MCF 10A (cell line): ENCODE measurements around the gene PKD2. TPM values are rescaled to one million over a fixed set of nuclear protein-coding genes. Genes with fewer than 3 reads are reported as not detected.

Experiments used
- BruUV-seq: library from RNA; stranded (reverse); fragments of 400-500 nt; replicated peaks from 2 replicates; lab custom pipeline; 2021; lab: Mats Ljungman, UMichigan
- CTCF ChIA-PET: fragments of 300-600 bp; sonication (Branson Sonifier 250); formaldehyde crosslinking; extraction: SDS; loops from one replicate; lab custom pipeline; 2021; ENCODE audit warnings: antibody characterized with exemption, inconsistent platforms; lab: Yijun Ruan, JAX
- POLR2A ChIA-PET: fragments of 300-600, 350-650 bp; sonication (Branson Sonifier 250); formaldehyde crosslinking; extraction: SDS; loops from one replicate; lab custom pipeline; 2020; ENCODE audit warnings: antibody characterized with exemption, inconsistent platforms; lab: Yijun Ruan, JAX
- DNase-seq: peaks from one replicate; pipeline ENCODE4 v3.0.0-alpha.2; 2018; ENCODE audit not compliant: unreplicated experiment
- H3K27ac Mint-ChIP-seq: one replicate; pipeline ENCODE4 v1.8.0; 2022; ENCODE audit warnings: mild to moderate bottlenecking, low read depth, mixed read lengths; ENCODE audit not compliant: unreplicated experiment
- H3K27me3 Mint-ChIP-seq: one replicate; pipeline ENCODE4 v1.8.0; 2022; ENCODE audit warnings: mixed read lengths; ENCODE audit not compliant: insufficient read depth, unreplicated experiment
- H3K36me3 Mint-ChIP-seq: one replicate; pipeline ENCODE4 v1.8.0; 2022; ENCODE audit warnings: mild to moderate bottlenecking, moderate library complexity, mixed read lengths; ENCODE audit not compliant: insufficient read depth, unreplicated experiment
- H3K4me1 Mint-ChIP-seq: one replicate; pipeline ENCODE4 v1.8.0; 2022; ENCODE audit warnings: mixed read lengths; ENCODE audit not compliant: insufficient read depth, unreplicated experiment
- H3K4me3 Mint-ChIP-seq: one replicate; pipeline ENCODE4 v1.8.0; 2022; ENCODE audit warnings: mild to moderate bottlenecking, moderate library complexity, mixed read lengths; ENCODE audit not compliant: unreplicated experiment
- H3K9me3 Mint-ChIP-seq: one replicate; pipeline ENCODE4 v1.8.0; 2022; ENCODE audit warnings: mixed read lengths; ENCODE audit not compliant: unreplicated experiment
- intact Hi-C: fragments of 100-400 bp; cut with micrococcal nuclease; formaldehyde crosslinking; loops from 2 replicates; pipeline ENCODE4 v1.14.1; 2022
- total RNA-seq: library from RNA; stranded (reverse); gene quantifications from 2 replicates; pipeline ENCODE4 v1.2.3, GENCODE V29; 2022
- TF ChIP-seq, protein P1 (sequence below): fragments of 200-600 bp; IDR thresholded peaks from one replicate; pipeline ENCODE4 v1.8.0; 2022; ENCODE audit warnings: antibody characterized with exemption, mild to moderate bottlenecking; ENCODE audit not compliant: unreplicated experiment

The PKD2 gene
- total RNA-seq, 1 experiment from 2014 or later, result 29.5 TPM

GRCh38 chr4:87985097-87985886 is 22.1 kb upstream of the PKD2 start:
- Mint-ChIP-seq H3K27ac (no peak overlapping the region), H3K4me1 (peaks cover 5% of the 10 kb centered on the region), H3K36me3 (no peaks in the 10 kb centered on the region), H3K27me3 (no peaks in the 10 kb centered on the region), H3K4me3 (no peak overlapping the region), H3K9me3 (no peaks in the 10 kb centered on the region)
- intact Hi-C loops, result loop anchor here (1.0 to 2.0 kb wide), 2 partner anchors 132 to 228 kb away; no protein-coding TSS in a partner anchor
- TF ChIP-seq, protein P1, sequence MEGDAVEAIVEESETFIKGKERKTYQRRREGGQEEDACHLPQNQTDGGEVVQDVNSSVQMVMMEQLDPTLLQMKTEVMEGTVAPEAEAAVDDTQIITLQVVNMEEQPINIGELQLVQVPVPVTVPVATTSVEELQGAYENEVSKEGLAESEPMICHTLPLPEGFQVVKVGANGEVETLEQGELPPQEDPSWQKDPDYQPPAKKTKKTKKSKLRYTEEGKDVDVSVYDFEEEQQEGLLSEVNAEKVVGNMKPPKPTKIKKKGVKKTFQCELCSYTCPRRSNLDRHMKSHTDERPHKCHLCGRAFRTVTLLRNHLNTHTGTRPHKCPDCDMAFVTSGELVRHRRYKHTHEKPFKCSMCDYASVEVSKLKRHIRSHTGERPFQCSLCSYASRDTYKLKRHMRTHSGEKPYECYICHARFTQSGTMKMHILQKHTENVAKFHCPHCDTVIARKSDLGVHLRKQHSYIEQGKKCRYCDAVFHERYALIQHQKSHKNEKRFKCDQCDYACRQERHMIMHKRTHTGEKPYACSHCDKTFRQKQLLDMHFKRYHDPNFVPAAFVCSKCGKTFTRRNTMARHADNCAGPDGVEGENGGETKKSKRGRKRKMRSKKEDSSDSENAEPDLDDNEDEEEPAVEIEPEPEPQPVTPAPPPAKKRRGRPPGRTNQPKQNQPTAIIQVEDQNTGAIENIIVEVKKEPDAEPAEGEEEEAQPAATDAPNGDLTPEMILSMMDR, result peak; percentile 69
- BruUV-seq, result no TSS peak
- ChIA-PET POLR2A (interaction anchor here (0.5 to 1.9 kb wide), 3 partner anchors 10 to 979 kb away, joined by 4 to 11 read pairs (median 5); partner anchors contain the start of gene SPP1), CTCF (interaction anchor here (0.6 to 4.1 kb wide), 13 partner anchors 9 to 226 kb away, joined by 3 to 26 read pairs (median 6); partner anchors contain the start of gene SPP1)
- DNase-seq, result peak; percentile 74

GRCh38 chr4:87985887-87986200 is 21.6 kb upstream of the PKD2 start:
- ChIA-PET POLR2A (interaction anchor here (0.5 to 1.9 kb wide), 3 partner anchors 10 to 978 kb away, joined by 4 to 11 read pairs (median 5); partner anchors contain the start of gene SPP1), CTCF (interaction anchor here (0.6 to 4.1 kb wide), 19 partner anchors 9 to 463 kb away, joined by 3 to 26 read pairs (median 4); partner anchors contain the start of gene SPP1)
- H3K4me1 Mint-ChIP-seq, result peaks cover 5% of the 10 kb centered on the region
- no peaks in the 10 kb centered on the region for H3K36me3 Mint-ChIP-seq
- H3K27me3 Mint-ChIP-seq, result no peaks in the 10 kb centered on the region
- no TSS peak for BruUV-seq
- no peaks in the 10 kb centered on the region for H3K9me3 Mint-ChIP-seq
- intact Hi-C loops, result loop anchor here (1.0 to 2.0 kb wide), 2 partner anchors 133 to 227 kb away; no protein-coding TSS in a partner anchor
- no peak overlapping the region for H3K4me3 Mint-ChIP-seq
- TF ChIP-seq, protein P1, result no peak
- H3K27ac Mint-ChIP-seq, result no peak overlapping the region
- no peak for DNase-seq

- Mint-ChIP-seq H3K27me3 (no peaks in the 10 kb centered on the region), H3K36me3 (no peaks in the 10 kb centered on the region), H3K4me1 (peaks cover 5% of the 10 kb centered on the region), H3K9me3 (no peaks in the 10 kb centered on the region), H3K4me3 (no peak overlapping the region), H3K27ac (no peak overlapping the region)
- TF ChIP-seq, protein P1, result no peak
- no TSS peak for BruUV-seq
- POLR2A ChIA-PET, result interaction anchor here (0.8 to 1.9 kb wide), 2 partner anchors 11 to 18 kb away, joined by 3 to 11 read pairs; partner anchors contain the start of gene SPP1
- intact Hi-C loops, result no loop called here
- CTCF ChIA-PET, result interaction anchor here (0.6 to 4.1 kb wide), 17 partner anchors 9 to 519 kb away, joined by 3 to 26 read pairs (median 4); partner anchors contain the start of gene SPP1
- DNase-seq, result no peak
These were observed 20.9 kb upstream of the PKD2 start for GRCh38 chr4:87986508-87986907.

DNA sequence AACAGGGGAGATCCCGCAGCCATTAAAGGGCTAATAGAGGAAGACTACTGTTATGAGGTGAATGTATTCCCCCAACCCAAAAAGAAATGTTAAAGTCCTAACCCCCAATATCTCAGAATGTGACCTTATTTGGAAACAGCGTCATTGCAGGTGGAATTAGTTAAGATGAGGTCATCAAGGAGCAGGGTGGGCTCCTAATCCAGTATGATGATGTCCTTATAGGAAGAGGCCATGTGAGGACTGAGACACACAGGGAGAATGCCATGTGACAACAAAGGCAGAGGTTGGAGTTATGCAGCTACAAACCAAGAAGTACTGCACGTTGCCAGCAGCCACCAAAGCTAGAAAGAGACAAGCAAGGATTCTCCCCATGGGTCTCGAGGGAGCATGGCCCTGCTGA is 17.7 kb upstream of the PKD2 start:
- no peak for DNase-seq
- no TSS peak for BruUV-seq
- Mint-ChIP-seq H3K4me3 (no peak overlapping the region), H3K36me3 (no peaks in the 10 kb centered on the region), H3K4me1 (peaks cover 5% of the 10 kb centered on the region), H3K27ac (no peak overlapping the region), H3K27me3 (no peaks in the 10 kb centered on the region), H3K9me3 (no peaks in the 10 kb centered on the region)
- intact Hi-C loops, result no loop called here
- ChIA-PET CTCF (interaction anchor here (0.9 to 1.0 kb wide), 2 partner anchors 9 to 140 kb away, joined by 4 read pairs; no protein-coding TSS in a partner anchor), POLR2A (interaction anchor here (1.1 to 1.2 kb wide), 2 partner anchors 12 to 41 kb away, joined by 3 to 5 read pairs; no protein-coding TSS in a partner anchor)
- TF ChIP-seq, protein P1, result no peak
